Right ventricle myocardium inferior (tissue), 1 donor: ENCODE results near the gene S100A1. TPM values are rescaled to one million over a fixed set of nuclear protein-coding genes. Genes with fewer than 3 reads are reported as not detected.
"Not testable (repeated sequence)": the region's sequence is repeated elsewhere in the genome, so short reads cannot be mapped to it uniquely, and the experiment has no call there.

Experiments used
- ATAC-seq: fragments of 200-7000 bp; cut with Tn5 transposase; one replicate; pipeline ENCODE4 v1.9.1; 2020; ENCODE audit warnings: mild to moderate bottlenecking, moderate library complexity
- DNase-seq: peaks from one replicate; pipeline ENCODE4 v3.0.0; 2021; ENCODE audit errors: missing footprints
- intact Hi-C: fragments of 100-400 bp; cut with DNase I; formaldehyde crosslinking; loops from one replicate; pipeline ENCODE4 v1.11.0; 2022
- total RNA-seq: library from RNA; stranded (reverse); fragmentation: NEBNext Ultra II Directional; extraction: Animal tissue kit (Norgen Biotek cat#: 25700); gene quantifications from one replicate; pipeline ENCODE4 v1.2.1, GENCODE V29; 2021
- donor health status: DM: no; HTN: yes; CAD: no; lungs with severe emphysema.

The S100A1 gene
- total RNA-seq, 1 donor from 2014 or later = 2,065 TPM

DNA sequence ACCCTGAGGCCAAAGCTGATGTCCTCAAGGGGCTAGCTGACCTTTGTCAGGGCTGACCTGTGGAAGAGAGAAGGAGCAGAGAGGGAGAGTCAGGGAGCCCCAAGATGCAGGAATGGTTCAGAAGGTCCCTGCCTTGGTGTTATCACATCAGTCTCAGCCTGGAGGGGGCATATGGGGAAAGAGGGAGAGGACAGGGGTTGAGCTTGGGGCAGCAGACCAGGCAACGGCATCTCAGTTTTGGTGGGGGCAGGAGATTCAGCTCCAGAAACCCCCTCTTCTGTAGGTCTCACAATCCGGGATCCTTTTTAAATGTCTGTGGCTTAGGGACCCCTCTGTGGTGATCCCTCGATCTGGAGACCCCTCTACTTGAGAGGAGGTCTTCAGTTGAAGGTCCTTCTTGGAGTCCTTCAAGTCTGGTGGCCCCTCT lies 1.7 kb upstream of the S100A1 start:
- no peak for DNase-seq
- no peak for ATAC-seq
- intact Hi-C loops = no loop called here

GRCh38 chr1:153626904-153627714 lies 1.1 kb upstream of the S100A1 start, which contains the start of gene S100A13:
Gene S100A13 (minus strand): TSS chr1:153627505. CDS start chr1:153626472, 1,033 bp downstream.
- ATAC-seq (peak; percentile 57), DNase-seq (peak; percentile 88)
- intact Hi-C loops = no loop called here

GRCh38 chr1:153628638-153629342 lies 556 bp downstream of the S100A1 start:
- DNase-seq (no peak), ATAC-seq (no peak)
- intact Hi-C loops = loop anchor here (2.0 kb wide), 1 partner anchor 16 kb away; the partner anchor contains the start of gene S100A16

DNA sequence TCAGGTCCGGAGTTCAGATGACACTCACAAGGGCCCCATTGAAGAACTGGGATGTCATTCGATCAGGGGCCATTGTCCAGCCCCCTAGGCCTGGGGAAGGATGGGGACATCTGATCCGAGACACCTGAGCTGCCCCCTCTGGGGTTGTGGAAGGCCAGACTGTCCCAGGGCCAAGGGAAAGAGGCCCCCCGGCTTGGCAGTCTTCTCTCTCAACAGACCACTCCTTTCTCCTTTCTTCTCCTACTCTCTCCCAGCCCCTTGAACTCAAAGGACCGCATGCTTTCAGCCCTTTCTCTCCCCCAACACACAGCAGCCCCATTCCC lies 1.1 kb downstream of the S100A1 start:
- DNase-seq = no peak

GRCh38 chr1:153629971-153630370 lies 1.7 kb downstream of the S100A1 start:
- DNase-seq (peak; percentile 71), ATAC-seq (peak; percentile 39)
- intact Hi-C loops = loop anchor here (2.0 to 5.0 kb wide), 2 partner anchors 17 to 63 kb away; partner anchors contain the start of genes S100A16 and S100A2

More for the DNA sequence above, 1.1 kb downstream of the S100A1 start:
- ATAC-seq = no peak
- intact Hi-C loops = loop anchor here (2.0 kb wide), 1 partner anchor 17 kb away; the partner anchor contains the start of gene S100A16

DNA sequence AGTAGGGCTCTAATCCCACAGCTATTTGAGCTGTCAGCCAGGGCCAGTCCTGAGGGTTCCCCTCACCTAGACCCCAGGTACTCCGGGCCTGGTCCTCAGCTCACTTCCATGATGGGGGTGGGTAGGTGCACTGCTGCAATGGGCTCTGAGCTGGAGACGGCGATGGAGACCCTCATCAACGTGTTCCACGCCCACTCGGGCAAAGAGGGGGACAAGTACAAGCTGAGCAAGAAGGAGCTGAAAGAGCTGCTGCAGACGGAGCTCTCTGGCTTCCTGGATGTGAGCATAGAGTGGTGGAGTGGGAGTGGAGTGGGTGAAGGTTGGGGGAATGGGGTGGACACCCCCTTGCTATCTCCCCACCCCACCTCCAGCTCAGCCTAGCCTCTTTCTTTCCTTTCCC lies 2.1 kb downstream of the S100A1 start:
- ATAC-seq = no peak
- intact Hi-C loops = loop anchor here (5.0 kb wide), 1 partner anchor 63 kb away; the partner anchor contains the start of gene S100A2
- DNase-seq = peak; percentile 58

DNA sequence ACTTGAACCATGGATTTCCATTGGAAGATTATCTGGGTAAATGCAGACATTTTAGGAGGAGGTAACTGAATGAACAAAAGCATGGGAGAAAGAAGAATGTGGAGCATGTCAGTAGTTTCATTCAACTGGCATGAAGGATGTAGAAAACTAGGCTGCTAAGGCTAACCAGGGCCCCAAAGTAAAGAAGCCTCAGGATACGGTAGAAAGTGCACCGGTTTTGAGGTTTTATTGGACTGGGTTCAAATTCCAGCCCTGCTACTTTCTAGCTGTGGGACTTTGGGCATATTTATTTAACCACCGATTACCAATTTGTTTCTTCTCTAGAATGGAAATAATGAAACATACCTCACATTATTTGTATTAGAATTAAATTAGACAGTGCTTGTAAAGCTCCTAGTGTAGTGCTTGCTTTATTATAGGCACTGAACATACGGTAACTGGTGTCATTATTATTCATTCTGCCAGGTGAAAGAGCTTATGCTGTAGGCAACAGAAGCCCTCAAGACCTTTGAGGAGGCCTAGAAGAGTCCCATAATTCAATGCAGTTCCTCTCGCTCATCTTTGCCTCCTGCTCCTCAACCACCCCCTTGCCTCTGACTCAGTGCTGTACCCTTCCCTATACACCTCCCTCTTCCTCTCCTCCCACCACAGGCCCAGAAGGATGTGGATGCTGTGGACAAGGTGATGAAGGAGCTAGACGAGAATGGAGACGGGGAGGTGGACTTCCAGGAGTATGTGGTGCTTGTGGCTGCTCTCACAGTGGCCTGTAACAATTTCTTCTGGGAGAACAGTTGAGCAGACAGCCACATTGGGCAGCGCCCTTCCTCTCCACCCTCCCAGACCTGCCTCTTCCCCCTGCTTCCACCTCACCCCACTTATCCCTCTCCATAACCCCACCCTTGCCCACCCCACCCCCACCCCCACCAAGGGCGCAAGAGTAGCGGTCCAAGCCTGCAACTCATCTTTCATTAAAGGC lies 3.1 kb downstream of the S100A1 start:
- DNase-seq (no peak), ATAC-seq (no peak)
- intact Hi-C loops = loop anchor here (5.0 kb wide), 1 partner anchor 64 kb away; the partner anchor contains the start of gene S100A2

GRCh38 chr1:153633161-153633753 lies 5.0 kb downstream of the S100A1 start:
- DNase-seq (no peak), ATAC-seq (peak; percentile 47)
- intact Hi-C loops = loop anchor here (5.0 kb wide), 1 partner anchor 66 kb away; the partner anchor contains the start of gene S100A2

GRCh38 chr1:153633754-153634665 lies 5.8 kb downstream of the S100A1 start, which contains the start of gene CHTOP:
Gene CHTOP (plus strand): TSS chr1:153634066. CDS start chr1:153636589, 2,523 bp downstream.
- intact Hi-C loops = loop anchor here (2.0 to 5.0 kb wide), 2 partner anchors 37 to 67 kb away; partner anchors contain the start of genes ILF2 and S100A2
- DNase-seq (peak; percentile 98), ATAC-seq (peak; percentile 96)

GRCh38 chr1:153635872-153636271 lies 7.6 kb downstream of the S100A1 start:
- intact Hi-C loops = loop anchor here (2.0 kb wide), 1 partner anchor 35 kb away; the partner anchor contains the start of gene ILF2
- DNase-seq = no peak
- no peak for ATAC-seq

DNA sequence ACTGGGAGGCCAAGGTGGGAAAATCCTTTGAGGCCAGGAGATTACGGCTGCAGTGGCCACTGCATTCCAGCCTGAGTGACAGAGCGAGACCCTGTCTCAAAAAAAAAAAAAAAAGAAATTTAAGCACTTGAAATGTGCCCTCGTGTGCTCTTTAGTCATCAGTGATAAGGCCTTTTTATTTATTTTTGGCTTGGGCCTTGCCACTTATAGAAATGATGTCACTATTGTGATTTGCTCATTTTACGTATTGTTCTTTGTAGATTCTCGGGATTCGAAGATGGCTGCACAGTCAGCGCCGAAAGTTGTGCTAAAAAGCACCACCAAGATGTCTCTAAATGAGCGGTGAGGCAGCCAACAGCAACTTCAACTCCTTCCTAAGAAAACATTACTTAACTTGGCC lies 8.1 kb downstream of the S100A1 start:
- intact Hi-C loops = no loop called here
- no peak for DNase-seq

GRCh38 chr1:153638261-153638660 lies 10.0 kb downstream of the S100A1 start:
- intact Hi-C loops = no loop called here
- DNase-seq (no peak), ATAC-seq (no peak)

More for the DNA sequence above, 8.1 kb downstream of the S100A1 start:
- ATAC-seq = no peak

GRCh38 chr1:153639280-153639679 lies 11.0 kb downstream of the S100A1 start:
- ATAC-seq (peak; percentile 67), DNase-seq (no peak)
- intact Hi-C loops = no loop called here

GRCh38 chr1:153640213-153640612 lies 12.0 kb downstream of the S100A1 start:
- DNase-seq, intact Hi-C loops, ATAC-seq: not testable (repeated sequence)

GRCh38 chr1:153640861-153641260 lies 12.6 kb downstream of the S100A1 start:
- intact Hi-C loops = no loop called here
- ATAC-seq (no peak), DNase-seq (no peak)

DNA sequence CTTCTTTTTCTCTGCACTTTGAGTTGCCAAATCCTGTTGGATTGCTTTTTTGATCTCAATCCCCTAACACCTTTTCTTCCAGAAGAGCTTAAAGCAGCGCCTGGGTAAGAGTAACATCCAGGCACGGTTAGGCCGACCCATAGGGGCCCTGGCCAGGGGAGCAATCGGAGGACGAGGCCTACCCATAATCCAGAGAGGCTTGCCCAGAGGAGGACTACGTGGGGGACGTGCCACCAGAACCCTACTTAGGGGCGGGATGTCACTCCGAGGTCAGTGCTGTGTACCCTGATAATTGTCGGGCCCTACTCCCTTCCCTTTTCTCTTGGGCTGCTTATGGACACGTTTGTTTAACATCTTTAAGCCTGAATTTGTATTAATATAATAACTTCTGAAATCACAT lies 13.9 kb downstream of the S100A1 start:
- intact Hi-C loops = no loop called here
- ATAC-seq (no peak), DNase-seq (no peak)

GRCh38 chr1:153643100-153643499 lies 14.9 kb downstream of the S100A1 start:
- ATAC-seq = no peak
- intact Hi-C loops = no loop called here
- no peak for DNase-seq
